ENCODE data around the gene SMO.

DNA sequence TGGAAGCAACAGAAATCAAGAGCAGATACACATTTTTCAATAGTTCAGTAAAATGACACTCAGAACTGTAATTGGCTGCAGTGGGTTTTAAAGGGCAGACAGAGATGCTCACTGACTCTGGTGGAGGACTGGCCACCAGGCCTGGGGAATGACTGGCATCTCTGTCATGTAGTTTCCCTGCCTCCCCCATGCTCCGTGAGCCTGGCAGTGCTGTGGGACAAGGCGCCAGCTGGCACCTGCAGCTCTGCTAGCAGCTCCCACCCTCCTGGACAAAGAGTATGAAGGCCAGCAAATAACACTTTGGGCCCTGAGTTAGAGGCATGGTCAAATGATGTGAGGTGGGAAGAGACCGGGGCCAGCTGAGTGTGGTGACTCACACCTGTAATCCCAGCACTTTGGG lies 28.9 kb upstream of the SMO start:
- TF ChIP-seq, protein P1, sequence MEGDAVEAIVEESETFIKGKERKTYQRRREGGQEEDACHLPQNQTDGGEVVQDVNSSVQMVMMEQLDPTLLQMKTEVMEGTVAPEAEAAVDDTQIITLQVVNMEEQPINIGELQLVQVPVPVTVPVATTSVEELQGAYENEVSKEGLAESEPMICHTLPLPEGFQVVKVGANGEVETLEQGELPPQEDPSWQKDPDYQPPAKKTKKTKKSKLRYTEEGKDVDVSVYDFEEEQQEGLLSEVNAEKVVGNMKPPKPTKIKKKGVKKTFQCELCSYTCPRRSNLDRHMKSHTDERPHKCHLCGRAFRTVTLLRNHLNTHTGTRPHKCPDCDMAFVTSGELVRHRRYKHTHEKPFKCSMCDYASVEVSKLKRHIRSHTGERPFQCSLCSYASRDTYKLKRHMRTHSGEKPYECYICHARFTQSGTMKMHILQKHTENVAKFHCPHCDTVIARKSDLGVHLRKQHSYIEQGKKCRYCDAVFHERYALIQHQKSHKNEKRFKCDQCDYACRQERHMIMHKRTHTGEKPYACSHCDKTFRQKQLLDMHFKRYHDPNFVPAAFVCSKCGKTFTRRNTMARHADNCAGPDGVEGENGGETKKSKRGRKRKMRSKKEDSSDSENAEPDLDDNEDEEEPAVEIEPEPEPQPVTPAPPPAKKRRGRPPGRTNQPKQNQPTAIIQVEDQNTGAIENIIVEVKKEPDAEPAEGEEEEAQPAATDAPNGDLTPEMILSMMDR (IDR thresholded peaks at IDR 0.05) = no peak
- TF ChIP-seq TCF7L2 (IDR thresholded peaks at IDR 0.05; ENCODE audit: low read depth, low read length) (no peak), POLR2AphosphoS5 (IDR thresholded peaks at IDR 0.05; ENCODE audit: low read depth, low read length) (no peak), REST (IDR thresholded peaks at IDR 0.05; ENCODE audit: insufficient read depth in 1 of 2, low read depth in 2 of 2, low read length in 1 of 2) (no peak), SIN3A (IDR thresholded peaks at IDR 0.05; ENCODE audit: borderline replicate concordance, insufficient read depth, low read depth, low read length) (no peak)
